ENCODE data around the gene ZNF74.
A peak's percentile ranks its signal among the peaks of the same experiment; 100 is the strongest.
"Not testable (repeated sequence)": the region's sequence is repeated elsewhere in the genome, so short reads cannot be mapped to it uniquely, and the experiment has no call there.

Gene ZNF74

GRCh38 chr22:20451129-20451778, 57.3 kb downstream of the ZNF74 start:
- DNase-seq: not testable (repeated sequence)

GRCh38 chr22:20451920-20452319, 58.0 kb downstream of the ZNF74 start:
- DNase-seq: no peak

- DNase-seq: no peak
Measured at GRCh38 chr22:20453222-20453621, 59.3 kb downstream of the ZNF74 start.

- no peak for DNase-seq
Measured at GRCh38 chr22:20455709-20456063, 61.7 kb downstream of the ZNF74 start.

GRCh38 chr22:20456064-20456721, 62.2 kb downstream of the ZNF74 start:
- peak; percentile 81 for DNase-seq

- DNase-seq: no peak
Measured at GRCh38 chr22:20456722-20457076, 62.7 kb downstream of the ZNF74 start.

- no peak for DNase-seq
Measured at GRCh38 chr22:20457506-20458240, 63.7 kb downstream of the ZNF74 start.

Measured in activated CD4-positive, alpha-beta T cell treated with anti-CD3 and anti-CD28 coated beads, Interleukin-10, Interleukin-2, amounts not matched to agents 100 ng/mL and 50 ng/mL, durations not matched to agents 16 hours and 8 hours (primary cell).